ENCODE results near the gene GRB7. TPM values are rescaled to one million over a fixed set of nuclear protein-coding genes. Genes with fewer than 3 reads are reported as not detected.
A peak's percentile ranks its signal among the peaks of the same experiment; 100 is the strongest.

GRB7 gene
- total RNA-seq, 1 donor from 2014 or later = 44.6 TPM

DNA sequence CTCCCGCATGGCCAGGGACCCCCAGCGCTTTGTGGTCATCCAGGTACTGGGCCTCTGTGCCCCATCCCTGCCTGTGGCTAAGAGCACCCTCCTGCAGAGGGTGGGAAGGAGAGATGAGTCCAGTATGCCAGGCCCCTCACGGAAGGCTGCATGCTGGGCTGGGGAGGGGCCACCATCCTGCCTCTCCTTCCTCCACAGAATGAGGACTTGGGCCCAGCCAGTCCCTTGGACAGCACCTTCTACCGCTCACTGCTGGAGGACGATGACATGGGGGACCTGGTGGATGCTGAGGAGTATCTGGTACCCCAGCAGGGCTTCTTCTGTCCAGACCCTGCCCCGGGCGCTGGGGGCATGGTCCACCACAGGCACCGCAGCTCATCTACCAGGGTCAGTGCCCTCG, 11.1 kb upstream of the GRB7 start:
- H3K27me3 Mint-ChIP-seq (ENCODE audit: low read depth) = no peaks in the 10 kb centered on the region

DNA sequence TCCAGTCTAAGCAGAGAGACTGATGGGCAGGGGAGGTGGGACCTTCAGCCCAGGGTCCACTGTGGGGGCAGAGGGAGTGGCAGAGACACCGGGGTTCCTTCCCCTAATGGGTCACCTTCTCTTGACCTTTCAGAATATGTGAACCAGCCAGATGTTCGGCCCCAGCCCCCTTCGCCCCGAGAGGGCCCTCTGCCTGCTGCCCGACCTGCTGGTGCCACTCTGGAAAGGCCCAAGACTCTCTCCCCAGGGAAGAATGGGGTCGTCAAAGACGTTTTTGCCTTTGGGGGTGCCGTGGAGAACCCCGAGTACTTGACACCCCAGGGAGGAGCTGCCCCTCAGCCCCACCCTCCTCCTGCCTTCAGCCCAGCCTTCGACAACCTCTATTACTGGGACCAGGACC, 10.2 kb upstream of the GRB7 start:
- DNase-seq (ENCODE audit: low spot score in 2 of 2, unreplicated experiment in 2 of 2) = no peak
- no peaks in the 10 kb centered on the region for H3K27me3 Mint-ChIP-seq (ENCODE audit: low read depth)
- H3K4me3 Mint-ChIP-seq = no peak overlapping the region
- no peak overlapping the region for H3K27ac Mint-ChIP-seq
- H3K4me1 Mint-ChIP-seq = peaks cover 5% of the 10 kb centered on the region
- no peaks in the 10 kb centered on the region for H3K9me3 Mint-ChIP-seq
- TF ChIP-seq, protein P1, sequence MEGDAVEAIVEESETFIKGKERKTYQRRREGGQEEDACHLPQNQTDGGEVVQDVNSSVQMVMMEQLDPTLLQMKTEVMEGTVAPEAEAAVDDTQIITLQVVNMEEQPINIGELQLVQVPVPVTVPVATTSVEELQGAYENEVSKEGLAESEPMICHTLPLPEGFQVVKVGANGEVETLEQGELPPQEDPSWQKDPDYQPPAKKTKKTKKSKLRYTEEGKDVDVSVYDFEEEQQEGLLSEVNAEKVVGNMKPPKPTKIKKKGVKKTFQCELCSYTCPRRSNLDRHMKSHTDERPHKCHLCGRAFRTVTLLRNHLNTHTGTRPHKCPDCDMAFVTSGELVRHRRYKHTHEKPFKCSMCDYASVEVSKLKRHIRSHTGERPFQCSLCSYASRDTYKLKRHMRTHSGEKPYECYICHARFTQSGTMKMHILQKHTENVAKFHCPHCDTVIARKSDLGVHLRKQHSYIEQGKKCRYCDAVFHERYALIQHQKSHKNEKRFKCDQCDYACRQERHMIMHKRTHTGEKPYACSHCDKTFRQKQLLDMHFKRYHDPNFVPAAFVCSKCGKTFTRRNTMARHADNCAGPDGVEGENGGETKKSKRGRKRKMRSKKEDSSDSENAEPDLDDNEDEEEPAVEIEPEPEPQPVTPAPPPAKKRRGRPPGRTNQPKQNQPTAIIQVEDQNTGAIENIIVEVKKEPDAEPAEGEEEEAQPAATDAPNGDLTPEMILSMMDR (IDR thresholded peaks at IDR 0.05; ENCODE audit: unreplicated experiment) = no peak
- H3K36me3 Mint-ChIP-seq = peaks cover 23% of the 10 kb centered on the region

More for the DNA sequence above, 11.1 kb upstream of the GRB7 start:
- Mint-ChIP-seq H3K4me3 (no peak overlapping the region), H3K4me1 (peaks cover 5% of the 10 kb centered on the region), H3K36me3 (peaks cover 24% of the 10 kb centered on the region), H3K27ac (no peak overlapping the region), H3K9me3 (no peaks in the 10 kb centered on the region)
- no peak for DNase-seq (ENCODE audit: low spot score in 2 of 2, unreplicated experiment in 2 of 2)
- TF ChIP-seq, protein P1 (IDR thresholded peaks at IDR 0.05; ENCODE audit: unreplicated experiment) = no peak

DNA sequence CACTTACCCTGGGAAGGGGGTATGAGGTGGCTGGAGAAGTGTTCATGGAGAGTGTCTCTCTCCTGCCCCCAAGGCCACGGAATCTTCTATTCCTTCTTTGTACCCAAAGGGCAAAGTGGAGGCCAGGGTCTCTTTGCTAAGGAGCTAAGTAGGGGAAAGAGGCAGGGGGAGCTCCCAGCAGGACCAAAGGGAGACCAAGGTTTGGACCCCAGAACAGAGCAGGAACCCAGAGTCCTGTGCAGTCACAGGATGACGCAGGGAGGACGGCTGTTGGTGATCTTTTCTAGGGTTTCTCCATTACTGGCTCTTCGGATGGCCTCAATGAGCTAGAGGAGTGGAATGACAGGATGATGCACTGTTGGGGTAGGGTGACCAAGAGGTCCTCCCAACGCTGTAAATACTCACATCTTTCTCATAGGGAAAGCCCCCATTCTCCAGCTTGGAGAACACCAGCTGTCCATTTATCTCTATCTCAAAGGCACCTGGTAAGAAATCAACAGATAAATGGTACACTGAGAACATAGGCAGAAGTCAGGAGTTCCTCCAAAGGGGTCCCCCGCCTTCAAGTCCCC, 8.4 kb upstream of the GRB7 start:
- Mint-ChIP-seq H3K4me3 (peak overlapping the region; percentile 87), H3K9me3 (no peaks in the 10 kb centered on the region), H3K4me1 (peaks cover 5% of the 10 kb centered on the region), H3K27ac (peak overlapping the region; percentile 94), H3K27me3 (ENCODE audit: low read depth) (no peaks in the 10 kb centered on the region), H3K36me3 (peaks cover 14% of the 10 kb centered on the region)
- DNase-seq (ENCODE audit: low spot score in 2 of 2, unreplicated experiment in 2 of 2) = no peak
- TF ChIP-seq, protein P1 (IDR thresholded peaks at IDR 0.05; ENCODE audit: unreplicated experiment) = no peak

DNA sequence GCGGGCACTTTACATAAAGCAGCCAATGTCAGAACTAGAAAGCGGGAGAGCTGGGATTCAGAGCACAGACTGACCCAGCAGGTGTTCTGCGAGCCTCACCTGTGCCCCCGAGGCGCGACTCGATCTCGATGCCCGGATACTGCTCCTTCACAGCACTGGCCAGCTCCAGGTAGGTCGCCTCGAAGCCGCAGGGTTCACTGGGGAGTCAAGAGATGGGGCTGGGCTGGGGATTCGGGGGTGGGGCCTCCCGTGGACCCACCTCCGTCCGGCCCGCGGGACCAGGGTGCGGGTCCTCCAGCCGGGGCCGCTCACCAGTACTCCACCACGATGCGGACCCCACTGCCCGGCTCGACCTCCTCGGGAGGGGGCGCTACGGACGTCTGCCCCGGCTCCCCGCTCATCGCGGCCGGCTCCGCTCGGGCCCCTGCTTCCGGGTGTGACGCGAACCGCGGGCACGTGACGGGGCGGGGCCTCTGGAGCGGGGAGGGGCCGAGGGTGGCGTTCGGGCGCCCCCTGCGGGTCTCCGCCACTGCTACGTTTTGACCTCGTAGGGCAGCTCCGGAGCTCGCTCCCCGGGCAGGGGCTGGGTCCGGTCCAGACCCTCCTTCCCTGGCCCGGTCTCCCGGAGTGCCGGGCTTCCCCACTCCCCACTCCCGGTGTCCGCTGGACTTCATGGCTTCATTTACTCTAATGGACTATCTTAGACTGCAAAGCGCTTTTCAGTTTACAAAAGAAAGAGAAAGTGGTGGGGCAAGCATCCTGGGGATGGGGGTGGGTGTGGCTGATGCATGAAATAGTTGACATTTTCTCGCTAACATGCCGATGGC, 7.4 kb upstream of the GRB7 start, which contains the start of gene MIEN1:
Gene MIEN1, minus strand, starts transcription at position 438 of the 827 bp plus-strand sequence. Its CDS starts 37 bp downstream, at position 401.
- no peaks in the 10 kb centered on the region for H3K27me3 Mint-ChIP-seq (ENCODE audit: low read depth)
- H3K27ac Mint-ChIP-seq = peak within 1 kb of the TSS; percentile 94
- H3K36me3 Mint-ChIP-seq = peaks cover 9% of the 10 kb centered on the region
- peaks cover 5% of the 10 kb centered on the region for H3K4me1 Mint-ChIP-seq
- no peaks in the 10 kb centered on the region for H3K9me3 Mint-ChIP-seq
- peak; percentile 94 to 97 for DNase-seq (ENCODE audit: low spot score in 2 of 2, unreplicated experiment in 2 of 2)
- TF ChIP-seq, protein P1 (IDR thresholded peaks at IDR 0.05; ENCODE audit: unreplicated experiment) = peak; percentile 88
- peak within 1 kb of the TSS; percentile 87 for H3K4me3 Mint-ChIP-seq

DNA sequence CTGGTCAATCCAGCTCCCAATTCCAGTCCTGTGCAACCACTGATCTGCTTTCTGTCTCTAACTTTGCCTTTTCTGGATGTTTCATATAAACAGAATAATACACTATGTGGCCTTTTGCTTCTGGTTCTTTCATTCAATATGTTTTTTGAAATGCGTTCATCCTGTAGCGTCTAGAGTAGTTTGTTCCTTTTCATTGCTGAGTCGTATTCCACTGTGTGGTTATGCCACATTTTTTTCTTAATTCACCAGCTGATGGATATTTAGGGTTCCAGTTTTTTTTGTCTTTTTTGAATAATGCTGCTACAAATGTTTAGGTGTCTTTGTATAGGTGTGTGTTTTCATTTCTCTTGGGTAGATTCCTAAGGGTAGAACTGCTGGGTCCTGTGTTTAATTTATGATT, 5.2 kb upstream of the GRB7 start:
- no peak overlapping the region for H3K4me3 Mint-ChIP-seq
- H3K9me3 Mint-ChIP-seq = no peaks in the 10 kb centered on the region
- peaks cover 2% of the 10 kb centered on the region for H3K36me3 Mint-ChIP-seq
- TF ChIP-seq, protein P1 (IDR thresholded peaks at IDR 0.05; ENCODE audit: unreplicated experiment) = no peak
- peaks cover 13% of the 10 kb centered on the region for H3K27me3 Mint-ChIP-seq (ENCODE audit: low read depth)
- peak overlapping the region; percentile 70 for H3K27ac Mint-ChIP-seq
- no peak for DNase-seq (ENCODE audit: low spot score in 2 of 2, unreplicated experiment in 2 of 2)
- H3K4me1 Mint-ChIP-seq = peaks cover 19% of the 10 kb centered on the region
